ENCODE measurements around the gene TAPT1.

GRCh38 chr4:16136311-16136710, 90.0 kb downstream of the TAPT1 start:
- TF ChIP-seq, protein P1, sequence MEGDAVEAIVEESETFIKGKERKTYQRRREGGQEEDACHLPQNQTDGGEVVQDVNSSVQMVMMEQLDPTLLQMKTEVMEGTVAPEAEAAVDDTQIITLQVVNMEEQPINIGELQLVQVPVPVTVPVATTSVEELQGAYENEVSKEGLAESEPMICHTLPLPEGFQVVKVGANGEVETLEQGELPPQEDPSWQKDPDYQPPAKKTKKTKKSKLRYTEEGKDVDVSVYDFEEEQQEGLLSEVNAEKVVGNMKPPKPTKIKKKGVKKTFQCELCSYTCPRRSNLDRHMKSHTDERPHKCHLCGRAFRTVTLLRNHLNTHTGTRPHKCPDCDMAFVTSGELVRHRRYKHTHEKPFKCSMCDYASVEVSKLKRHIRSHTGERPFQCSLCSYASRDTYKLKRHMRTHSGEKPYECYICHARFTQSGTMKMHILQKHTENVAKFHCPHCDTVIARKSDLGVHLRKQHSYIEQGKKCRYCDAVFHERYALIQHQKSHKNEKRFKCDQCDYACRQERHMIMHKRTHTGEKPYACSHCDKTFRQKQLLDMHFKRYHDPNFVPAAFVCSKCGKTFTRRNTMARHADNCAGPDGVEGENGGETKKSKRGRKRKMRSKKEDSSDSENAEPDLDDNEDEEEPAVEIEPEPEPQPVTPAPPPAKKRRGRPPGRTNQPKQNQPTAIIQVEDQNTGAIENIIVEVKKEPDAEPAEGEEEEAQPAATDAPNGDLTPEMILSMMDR (conservative IDR thresholded peaks at IDR 0.05): no peak
- no peak for TF ChIP-seq EZH2 (IDR thresholded peaks at IDR 0.05; ENCODE audit: low read depth)

All from PC-9 (cell line).